Mesenteric fat pad (tissue), 1 donor: Measurements from ENCODE around the gene NPPA. TPM values are rescaled to one million over a fixed set of nuclear protein-coding genes. Genes with fewer than 3 reads are reported as not detected.

Experiments
- DNase-seq: peaks from one replicate; pipeline ENCODE4 v3.0.0-alpha.2; 2020; ENCODE audit warnings: low spot score
- total RNA-seq: library from RNA; stranded (reverse); fragmentation: NEBNext Ultra II Directional; extraction: Animal tissue kit (Norgen Biotek cat#: 25700); gene quantifications from one replicate; pipeline ENCODE4 v1.2.1, GENCODE V29; 2021
- donor health status: DM: yes; HTN: yes; CAD: no.

Gene NPPA
- total RNA-seq, 1 donor from 2014 or later, result not detected

DNA sequence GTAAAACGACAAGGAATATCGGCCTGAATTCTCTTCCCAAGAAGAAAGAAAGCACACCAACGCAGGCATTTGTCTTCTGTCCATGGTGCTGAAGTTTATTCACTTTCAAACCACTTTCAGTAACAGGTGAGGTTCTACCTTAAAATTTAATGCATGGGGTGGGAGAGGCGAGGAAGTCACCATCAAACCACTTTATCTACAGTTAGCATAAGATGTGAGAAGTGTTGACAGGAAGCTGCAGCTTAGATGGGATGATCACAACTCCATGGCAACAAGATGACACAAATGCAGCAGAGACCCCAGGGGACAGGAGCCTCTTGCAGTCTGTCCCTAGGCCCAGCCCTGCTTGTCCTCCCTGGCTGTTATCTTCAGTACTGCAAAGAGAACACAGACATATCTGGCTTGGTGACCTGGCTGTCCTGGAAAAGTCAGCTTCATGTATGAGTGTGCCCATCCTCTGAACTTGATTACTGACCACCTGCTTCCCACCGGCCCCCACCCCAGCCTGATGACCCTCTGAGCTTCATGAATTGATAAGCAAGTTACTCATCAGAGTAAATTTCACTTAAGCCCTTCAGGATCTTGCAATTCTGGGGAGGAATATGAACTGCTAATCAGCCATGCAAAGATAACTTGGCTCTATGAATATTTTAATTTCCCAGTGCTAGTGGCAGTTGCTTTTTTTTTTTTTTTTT, 1.8 kb downstream of the NPPA start:
- DNase-seq, result no peak

DNA sequence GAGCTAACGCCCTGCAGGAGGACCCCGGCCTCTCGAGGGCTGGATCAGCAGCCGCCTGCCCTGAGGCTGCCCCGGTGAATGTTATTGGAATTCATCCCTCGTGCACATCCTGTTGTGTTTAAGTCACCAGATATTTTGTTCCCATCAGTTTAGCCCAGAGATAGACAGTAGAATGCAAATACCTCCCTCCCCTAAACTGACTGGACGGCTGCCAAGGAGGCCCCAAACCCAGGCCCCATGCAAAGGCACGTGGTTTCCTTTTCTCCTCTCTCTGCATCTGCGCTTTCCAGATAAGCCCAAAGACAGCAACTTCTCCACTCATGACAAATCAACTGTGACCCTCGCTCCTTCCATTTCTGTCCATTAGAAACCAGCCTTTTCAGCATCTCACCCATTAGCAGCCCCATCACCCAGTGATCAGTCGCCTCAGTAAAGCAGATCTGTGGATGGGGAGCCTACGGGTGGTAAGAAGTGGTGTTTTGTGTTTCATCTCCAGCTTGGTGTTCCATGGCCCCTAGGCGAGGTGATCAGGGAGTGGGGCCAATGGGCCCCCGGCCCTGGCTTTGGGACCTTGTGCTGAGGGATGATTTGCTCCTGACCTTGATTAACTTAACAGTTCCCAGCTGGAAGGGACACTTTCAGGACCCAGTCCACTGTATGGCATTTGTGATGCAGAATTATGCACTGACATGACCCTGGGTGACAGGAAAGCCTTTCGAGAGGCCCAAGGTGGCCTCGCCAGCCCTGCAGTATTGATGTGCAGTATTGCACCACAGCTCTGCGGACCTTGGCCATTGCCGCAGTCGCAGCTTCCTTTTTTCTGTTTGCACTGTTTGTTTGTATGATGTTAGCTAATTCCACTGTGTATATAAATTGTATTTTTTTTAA, 5.2 kb downstream of the NPPA start:
- DNase-seq, result no peak

DNA sequence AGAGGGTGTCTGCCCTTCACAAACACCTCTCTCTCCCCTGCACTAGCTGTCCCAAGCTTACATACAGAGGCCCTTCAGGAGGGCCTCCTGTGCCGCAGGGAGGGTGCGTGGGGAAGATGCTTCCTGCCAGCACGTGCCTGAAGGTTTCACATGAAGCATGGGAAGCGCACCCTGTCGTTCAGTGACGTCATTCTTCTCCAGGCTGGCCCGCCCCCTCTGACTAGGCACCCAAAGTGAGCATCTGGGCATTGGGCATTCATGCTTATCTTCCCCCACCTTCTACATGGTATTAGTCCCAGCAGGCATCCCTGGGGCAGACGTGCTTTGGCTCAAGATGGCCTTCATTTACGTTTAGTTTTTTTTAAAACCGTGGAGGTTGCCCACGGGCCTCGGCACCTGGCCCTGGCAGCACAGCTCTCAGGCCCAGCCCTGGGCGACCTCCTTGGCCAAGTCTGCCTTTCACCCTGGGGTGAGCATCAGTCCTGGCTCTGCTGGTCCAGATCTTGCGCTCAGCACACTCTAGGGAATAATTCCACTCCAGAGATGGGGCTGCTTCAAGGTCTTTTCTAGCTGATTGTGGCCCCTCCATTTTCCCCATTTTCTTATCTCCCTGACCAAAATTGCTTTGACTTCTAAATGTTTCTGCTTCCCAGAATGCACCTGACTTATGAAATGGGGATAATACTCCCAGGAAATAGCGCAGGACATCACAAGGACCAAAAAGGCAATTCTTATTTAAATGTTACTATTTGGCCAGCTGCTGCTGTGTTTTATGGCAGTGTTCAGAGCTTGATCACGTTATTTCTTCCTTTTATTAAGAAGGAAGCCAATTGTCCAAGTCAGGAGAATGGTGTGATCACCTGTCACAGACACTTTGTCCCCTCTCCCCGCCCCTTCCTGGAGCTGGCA, 6.1 kb downstream of the NPPA start:
- DNase-seq, result no peak

DNA sequence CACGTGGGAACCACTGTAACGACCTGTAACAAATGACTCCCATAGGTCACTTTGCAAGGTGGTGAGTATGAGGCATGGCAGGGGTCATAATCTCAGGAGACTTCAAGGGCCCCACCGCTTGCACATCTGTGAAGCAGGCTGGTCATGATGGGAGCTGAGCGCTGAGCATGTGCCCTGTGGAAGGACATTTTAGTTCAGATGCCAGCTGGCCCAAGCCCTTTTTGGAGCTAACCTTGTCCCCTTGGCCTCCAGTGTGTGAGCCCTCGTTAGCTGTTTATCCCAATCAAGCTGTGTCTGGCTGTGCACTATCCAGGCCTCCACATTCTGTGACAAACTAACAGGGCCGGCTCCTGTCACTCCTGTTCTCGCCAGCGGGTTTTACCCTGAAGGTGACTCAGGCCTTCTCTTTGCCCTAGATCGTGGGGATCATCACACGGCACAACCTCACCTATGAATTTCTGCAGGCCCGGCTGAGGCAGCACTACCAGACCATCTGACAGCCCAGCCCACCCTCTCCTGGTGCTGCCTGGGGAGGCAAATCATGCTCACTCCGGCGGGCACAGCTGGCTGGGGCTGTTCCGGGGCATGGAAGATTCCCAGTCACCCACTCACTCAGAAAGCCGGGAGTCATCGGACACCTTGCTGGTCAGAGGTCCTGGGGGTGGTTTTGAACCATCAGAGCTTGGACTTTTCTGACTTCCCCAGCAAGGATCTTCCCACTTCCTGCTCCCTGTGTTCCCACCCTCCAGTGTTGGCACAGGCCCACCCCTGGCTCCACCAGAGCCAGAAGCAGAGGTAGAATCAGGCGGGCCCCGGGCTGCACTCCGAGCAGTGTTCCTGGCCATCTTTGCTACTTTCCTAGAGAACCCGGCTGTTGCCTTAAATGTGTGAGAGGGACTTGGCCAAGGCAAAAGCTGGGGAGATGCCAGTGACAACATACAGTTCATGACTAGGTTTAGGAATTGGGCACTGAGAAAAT, 7.6 kb downstream of the NPPA start:
- DNase-seq, result no peak

DNA sequence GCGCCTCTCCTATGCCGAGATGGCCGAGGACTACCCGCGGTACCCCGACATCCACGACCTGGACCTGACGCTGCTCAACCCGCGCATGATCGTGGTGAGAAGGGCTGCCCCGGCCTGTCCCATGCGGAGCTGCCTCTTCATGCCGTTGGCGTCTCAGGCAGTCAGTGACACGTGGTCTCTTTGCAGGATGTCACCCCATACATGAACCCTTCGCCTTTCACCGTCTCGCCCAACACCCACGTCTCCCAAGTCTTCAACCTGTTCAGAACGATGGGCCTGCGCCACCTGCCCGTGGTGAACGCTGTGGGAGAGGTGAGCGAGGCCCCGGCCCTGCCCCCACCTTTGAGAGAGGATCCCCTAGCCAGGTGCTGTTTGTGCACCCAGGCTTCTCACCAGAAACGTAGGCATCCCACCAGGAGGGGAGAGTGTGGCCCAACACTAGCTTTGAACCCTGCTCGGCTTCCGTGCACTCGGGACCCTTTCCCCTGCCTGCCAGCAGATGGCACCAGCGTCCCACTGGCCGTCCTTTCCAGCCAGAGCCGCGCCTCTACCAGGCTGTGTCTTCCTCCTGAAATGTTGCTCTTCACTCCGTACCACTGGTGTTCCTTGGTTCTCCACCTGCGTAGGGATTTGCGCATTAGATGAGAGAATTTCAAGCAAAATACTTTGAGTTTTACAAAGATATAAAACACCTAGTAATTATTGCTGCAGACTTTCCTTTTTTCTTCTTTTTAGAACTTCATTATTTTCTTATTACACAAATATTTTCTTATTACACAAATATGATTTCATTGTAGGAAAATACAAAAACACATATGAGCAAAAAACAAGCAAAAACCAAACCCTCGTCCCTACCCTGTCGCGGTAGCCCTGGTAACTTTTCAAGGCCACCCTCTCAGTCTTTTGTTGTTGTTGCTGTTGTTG, 9.0 kb downstream of the NPPA start:
- DNase-seq, result peak; percentile 93

DNA sequence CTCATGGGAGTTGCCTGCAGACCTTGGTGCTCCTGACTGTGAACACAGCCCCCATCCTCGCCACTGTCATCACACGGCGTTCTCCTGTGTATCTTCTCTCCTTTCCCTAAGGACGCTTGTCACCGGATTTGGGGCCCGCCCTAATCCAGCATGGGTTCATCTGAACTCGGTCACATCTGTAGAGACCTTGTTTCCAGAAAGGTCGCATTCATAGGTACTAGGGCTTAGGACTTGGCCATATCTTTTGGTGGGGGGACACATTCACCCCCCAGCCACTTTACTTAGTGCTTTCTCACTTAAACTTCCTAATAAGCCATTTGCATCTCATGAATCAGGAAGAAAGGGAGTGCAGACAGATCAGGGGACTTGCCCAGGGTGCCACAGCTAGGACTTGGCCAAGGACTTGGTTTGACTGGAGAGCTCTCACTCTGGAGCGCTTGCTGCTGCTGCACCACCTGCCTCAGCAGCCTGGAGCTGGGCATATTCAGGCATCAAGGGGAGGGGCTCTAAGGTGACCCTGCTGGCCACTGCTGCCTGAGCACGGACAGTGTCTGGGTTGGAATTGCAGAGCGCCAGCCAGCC, 9.7 kb downstream of the NPPA start:
- DNase-seq, result no peak

DNA sequence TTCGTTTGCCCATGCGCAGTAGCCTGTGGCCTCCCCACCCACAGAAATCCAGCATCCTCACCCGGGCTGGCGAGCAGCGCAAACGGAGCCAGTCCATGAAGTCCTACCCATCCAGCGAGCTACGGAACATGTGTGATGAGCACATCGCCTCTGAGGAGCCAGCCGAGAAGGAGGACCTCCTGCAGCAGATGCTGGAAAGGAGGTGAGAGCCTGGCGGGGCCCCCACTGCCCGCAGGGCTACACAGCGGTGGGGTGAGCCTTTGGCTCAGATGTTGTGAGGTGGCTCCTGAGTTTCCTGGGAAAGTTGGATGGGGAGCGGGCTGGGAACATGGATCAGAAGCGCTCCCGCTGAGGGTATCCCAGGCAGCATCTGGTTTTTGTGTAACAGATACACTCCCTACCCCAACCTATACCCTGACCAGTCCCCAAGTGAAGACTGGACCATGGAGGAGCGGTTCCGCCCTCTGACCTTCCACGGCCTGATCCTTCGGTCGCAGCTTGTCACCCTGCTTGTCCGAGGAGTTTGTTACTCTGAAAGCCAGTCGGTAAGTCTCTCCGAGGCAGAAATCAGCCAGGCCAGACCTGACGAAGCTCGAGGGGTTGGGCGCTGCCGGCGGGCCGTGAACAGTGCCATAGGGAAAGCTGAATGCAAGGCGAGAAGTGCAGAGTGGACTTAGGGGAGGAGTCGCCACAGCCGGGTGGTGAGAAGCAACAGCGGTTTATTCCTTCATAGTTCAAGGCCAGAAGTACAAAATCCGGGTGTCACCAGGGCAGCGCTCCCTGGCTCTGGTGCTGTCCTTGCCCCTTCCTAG, 10.4 kb downstream of the NPPA start:
- no peak for DNase-seq

DNA sequence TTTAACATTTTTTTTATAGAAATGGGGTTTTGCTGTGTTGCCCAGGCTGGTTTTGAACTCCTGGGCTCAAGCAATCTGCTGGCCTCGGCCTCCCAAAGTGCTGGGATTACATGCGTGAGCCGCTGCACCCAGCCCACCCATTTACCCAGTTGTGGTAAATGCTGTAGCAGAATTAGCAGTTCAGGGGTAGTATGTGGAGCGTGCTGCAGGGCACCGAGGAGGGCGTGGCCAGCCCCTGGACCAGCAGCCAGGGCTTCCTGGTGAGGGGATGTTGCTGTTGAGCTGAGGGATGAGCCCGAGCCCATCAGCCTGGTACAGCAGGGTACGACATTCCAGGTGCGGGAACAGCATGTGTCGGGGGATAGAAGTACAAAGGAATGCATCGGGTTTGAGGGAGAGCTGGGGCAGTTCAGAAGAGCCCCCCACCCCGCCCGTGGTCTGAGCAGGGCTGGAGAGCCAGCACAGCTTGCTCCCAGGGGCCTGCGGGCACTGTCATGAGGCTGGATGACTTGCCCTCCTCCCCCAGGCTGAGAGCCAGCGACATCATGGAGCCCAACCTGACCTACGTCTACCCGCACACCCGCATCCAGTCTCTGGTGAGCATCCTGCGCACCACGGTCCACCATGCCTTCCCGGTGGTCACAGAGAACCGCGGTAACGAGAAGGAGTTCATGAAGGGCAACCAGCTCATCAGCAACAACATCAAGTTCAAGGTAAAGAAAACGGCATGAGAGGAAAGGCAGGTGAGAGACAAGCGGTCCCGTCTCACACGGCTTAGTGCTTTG, 11.9 kb downstream of the NPPA start:
- no peak for DNase-seq

DNA sequence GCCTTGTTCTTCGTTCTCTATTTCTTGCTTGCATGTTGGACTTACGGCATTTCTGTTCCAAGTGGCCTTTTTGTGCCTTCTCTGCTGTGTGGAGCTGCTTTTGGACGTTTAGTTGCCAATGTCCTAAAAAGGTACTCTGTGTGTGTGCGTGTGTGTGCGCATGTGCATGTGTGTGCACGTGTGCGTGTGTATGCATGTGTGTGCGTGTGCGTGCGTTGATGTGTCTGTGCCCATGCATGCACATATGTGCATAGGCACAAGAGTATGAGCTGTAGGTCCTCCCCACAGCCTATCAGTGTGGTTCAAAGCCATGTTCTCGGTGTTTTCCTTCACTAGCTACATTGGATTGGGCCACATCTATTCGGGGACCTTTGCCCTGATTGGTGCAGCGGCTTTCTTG, 13.7 kb downstream of the NPPA start:
- no peak for DNase-seq

DNA sequence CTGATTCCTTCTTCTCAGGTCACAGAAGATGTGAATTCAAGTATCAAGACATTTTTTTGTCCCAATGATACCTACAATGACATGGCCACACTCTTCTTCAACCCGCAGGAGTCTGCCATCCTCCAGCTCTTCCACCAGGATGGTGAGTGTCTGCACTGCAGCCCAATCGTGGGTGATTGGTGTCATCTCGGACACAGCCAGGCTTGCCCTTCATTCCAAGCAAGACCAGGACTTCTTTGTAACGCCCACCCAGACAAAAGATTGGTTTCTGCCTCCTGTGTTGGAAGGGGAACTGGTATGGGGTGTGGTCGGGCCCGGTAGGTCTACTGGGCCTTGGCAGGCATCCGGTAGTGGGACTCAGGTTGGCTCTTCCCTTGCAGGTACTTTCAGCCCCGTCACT, 14.1 kb downstream of the NPPA start:
- DNase-seq, result no peak

DNA sequence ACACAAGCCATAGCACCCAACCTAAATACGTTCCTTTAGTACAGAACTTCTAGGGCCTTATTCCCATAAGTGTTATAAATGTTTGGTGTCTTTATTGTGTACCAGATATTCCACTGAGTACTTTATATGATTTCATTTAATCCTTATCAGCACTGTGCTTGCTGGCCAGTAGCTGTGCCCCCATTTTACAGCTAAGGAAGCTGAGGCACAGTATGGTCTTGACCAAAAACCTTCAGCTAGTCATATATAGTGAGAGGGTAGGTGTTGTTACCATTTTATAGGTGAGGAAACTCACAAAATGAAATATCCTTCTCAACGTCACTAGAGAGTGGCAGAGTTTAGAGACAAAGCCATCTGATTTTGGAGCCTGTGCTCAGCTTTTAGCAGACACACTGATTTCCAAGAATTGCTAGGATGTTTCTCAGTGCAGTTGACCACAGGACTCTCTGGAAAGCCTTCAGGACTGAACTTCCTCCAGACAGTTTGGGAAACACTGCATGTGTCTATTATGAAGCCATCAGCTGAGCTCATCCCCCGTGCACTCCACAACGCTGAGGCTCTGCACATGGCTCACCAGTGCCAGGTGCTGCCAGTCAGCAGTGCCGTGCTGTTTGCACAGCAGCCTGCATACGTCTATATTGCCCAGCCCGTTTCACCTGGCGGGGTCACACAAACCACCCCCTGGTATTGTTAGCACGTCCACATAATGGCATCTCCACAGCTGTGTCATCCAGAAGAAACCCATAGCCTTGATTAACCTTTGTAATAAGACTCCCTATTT, 15.4 kb downstream of the NPPA start:
- DNase-seq, result no peak

DNA sequence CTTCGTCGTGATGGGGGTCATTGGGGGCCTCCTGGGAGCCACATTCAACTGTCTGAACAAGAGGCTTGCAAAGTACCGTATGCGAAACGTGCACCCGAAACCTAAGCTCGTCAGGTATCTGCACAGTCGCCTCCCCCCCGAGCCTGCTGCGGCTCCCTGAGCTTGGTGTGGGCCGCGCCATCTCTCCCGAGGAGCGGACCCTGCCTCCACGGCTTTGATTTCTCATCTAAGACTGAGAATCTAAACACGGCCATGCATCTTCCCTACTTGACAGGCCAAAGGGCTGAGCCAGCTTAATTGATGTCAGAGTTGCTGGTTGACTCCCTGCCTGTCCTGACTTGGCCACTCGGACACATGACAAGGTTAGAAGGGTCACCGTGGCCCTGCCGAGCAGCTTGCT, 19.1 kb downstream of the NPPA start:
- DNase-seq, result no peak

DNA sequence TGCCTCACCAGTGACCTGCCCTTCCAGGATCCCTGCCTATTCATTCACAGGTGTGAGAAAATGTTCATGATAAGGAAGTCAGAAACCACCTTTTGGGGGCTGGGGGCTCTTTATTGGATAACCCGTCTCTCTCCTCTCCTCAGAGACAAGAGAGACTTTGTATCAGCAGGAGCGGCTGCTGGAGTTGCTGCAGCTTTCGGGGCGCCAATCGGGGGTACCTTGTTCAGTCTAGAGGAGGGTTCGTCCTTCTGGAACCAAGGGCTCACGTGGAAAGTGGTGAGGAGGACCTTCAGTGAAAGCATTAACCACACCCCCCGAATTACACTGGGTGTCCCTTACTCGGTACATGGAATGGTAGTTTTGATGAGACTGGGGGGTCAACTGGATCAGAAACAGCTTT, 20.6 kb downstream of the NPPA start:
- no peak for DNase-seq

DNA sequence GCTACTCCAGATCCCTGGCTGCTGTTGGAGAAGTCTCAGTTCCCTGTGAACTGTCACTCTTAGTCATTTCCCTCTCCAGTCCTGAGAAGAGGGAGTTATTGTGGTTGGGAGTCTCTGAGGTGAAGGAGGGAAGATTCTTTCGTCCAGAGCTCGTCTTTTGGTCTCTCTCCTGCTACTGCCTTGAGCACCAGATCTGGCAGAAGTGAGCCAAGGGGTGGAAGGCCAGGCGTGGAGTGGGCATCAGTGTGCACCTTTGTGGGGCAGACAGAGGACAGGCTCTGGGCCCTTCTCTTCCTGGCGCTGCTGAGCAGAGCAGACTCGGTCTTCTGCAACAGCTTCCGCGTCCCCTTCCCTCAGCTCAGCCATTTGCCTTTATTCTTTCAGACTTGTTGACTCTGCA, 22.5 kb downstream of the NPPA start:
- no peak for DNase-seq

DNA sequence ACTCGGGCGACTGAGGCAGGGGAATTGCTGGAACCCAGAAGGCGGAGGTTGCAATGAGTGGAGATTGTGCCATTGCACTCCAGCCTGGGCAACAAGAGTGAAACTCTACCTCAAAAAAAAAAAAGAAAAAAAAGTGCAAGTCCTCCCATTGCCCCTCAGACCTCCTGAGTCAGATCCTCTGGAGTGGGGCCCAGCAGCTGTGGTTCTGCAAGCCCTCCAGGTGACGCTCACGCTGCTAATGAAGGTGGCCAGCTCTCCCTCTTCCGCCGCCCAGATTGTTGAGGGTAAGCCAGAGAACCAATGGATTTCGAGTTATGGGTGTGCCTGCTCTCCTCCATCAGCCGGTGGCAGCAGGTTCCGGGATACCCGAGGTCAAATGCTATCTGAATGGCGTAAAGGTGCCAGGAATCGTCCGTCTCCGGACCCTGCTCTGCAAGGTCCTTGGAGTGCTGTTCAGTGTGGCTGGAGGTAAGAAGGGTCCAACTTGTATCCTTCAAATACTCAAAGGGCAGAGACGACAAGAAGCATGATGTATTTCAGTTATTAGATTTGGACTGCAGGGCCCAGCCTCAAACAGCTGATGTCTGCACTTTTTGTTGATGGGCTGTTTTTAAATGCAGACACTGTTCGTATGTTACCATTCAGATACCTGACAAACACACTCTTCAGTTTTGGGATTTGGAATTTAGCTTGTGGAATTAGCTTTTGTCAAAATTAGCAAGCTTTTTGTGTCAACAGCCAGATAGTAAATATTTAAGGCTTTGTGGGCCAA, 24.0 kb downstream of the NPPA start:
- no peak for DNase-seq

DNA sequence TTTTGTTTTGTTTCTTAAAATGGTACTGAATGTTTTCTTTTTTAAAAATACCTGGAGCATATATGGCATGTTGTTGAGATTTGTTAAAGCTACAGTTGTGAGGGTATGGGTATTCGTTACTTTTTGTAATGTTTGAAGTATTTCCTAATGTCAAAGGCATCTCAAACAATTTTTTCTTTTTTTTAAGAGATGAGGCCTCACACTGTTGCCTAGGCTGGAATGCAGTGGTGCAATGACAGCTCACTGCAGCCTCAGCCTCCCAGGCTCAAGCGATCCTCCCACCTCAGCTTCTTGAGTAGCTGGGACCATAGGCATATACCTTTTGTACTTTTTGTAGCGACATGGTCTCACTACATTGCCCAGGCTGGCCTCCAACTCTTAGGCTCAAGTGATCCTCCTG, 25.5 kb downstream of the NPPA start:
- no peak for DNase-seq
